Panc1 (cell line): ENCODE data around the gene UBIAD1. TPM values are rescaled to one million over a fixed set of nuclear protein-coding genes. Genes with fewer than 3 reads are reported as not detected.

Source experiments
- ATAC-seq: fragments of 200-7000 bp; cut with Tn5 transposase; 2 replicates; pipeline ENCODE4 v1.9.1; 2020; ENCODE audit warnings: mild to moderate bottlenecking, moderate library complexity
- BruUV-seq: library from RNA; stranded (reverse); fragments of 400-500 nt; replicated peaks from 2 replicates; lab custom pipeline; 2021; lab: Mats Ljungman, UMichigan
- CTCF ChIA-PET: fragments of 300-600 bp; sonication (Branson Sonifier 250); formaldehyde crosslinking; loops from one replicate; lab custom pipeline; 2022; ENCODE audit warnings: antibody characterized with exemption; lab: Charles Lee
- POLR2A ChIA-PET: fragments of 300-600 bp; sonication (Branson Sonifier 250); formaldehyde crosslinking; loops from one replicate; lab custom pipeline; 2022; ENCODE audit warnings: antibody characterized with exemption; lab: Charles Lee
- DNase-seq: peaks from one replicate; pipeline ENCODE4 v3.0.0-alpha.2; 2010; ENCODE audit warnings: low read depth, low spot score
- H3K27ac ChIP-seq: 2 replicates; pipeline ENCODE4 v1.5.1; 2011; ENCODE audit warnings: mild to moderate bottlenecking, low read length, inconsistent platforms
- H3K27me3 ChIP-seq: fragments of 200-500 bp; sonication (Bioruptor generic); 2 replicates; pipeline ENCODE4 v1.6.0; 2014; ENCODE audit warnings: low read length, inconsistent platforms; ENCODE audit not compliant: control insufficient read depth, insufficient read depth
- H3K36me3 ChIP-seq: fragments of 200-500 bp; sonication (Bioruptor generic); 2 replicates; pipeline ENCODE4 v1.5.1; 2014; ENCODE audit warnings: inconsistent platforms, mild to moderate bottlenecking, low read length, moderate library complexity; ENCODE audit not compliant: control insufficient read depth, insufficient read depth
- H3K4me1 ChIP-seq: 2 replicates; pipeline ENCODE4 v1.5.1; 2011; ENCODE audit warnings: inconsistent platforms, mild to moderate bottlenecking, low read length, moderate library complexity; ENCODE audit not compliant: control insufficient read depth, insufficient read depth
- H3K4me3 ChIP-seq, 2 experiments: 2 replicates each; pipeline ENCODE4 v1.5.1; 2011 to 2012; ENCODE audit warnings: low read depth in 2 of 2, low read length in 2 of 2, mild to moderate bottlenecking in 2 of 2, inconsistent platforms in 1 of 2, moderate library complexity in 1 of 2
- H3K9me3 ChIP-seq: fragments of 200-500 bp; sonication (Bioruptor generic); 2 replicates; pipeline ENCODE4 v1.5.1; 2014; ENCODE audit warnings: low read depth, mild to moderate bottlenecking, inconsistent platforms, low read length, moderate library complexity; ENCODE audit not compliant: control insufficient read depth, insufficient read depth
- POLR2AphosphoS5 ChIP-seq: IDR thresholded peaks from 2 replicates; pipeline ENCODE4 v1.6.1; 2012; ENCODE audit warnings: mild to moderate bottlenecking, low read depth, low read length, moderate library complexity
- SIN3A ChIP-seq: IDR thresholded peaks from 2 replicates; pipeline ENCODE4 v1.6.1; 2012; ENCODE audit warnings: low read depth, mild to moderate bottlenecking, low read length, moderate library complexity, borderline replicate concordance; ENCODE audit not compliant: insufficient read depth
- TCF7L2 ChIP-seq: IDR thresholded peaks from 2 replicates; pipeline ENCODE4 v1.6.1; 2011; ENCODE audit warnings: mild to moderate bottlenecking, low read depth, low read length, inconsistent platforms
- in situ Hi-C: cut with HindIII; loops from 2 replicates; pipeline ENCODE4 v1.10.0; 2016; ENCODE audit warnings: low sequenced_read_pairs, low pct_unique_long_range_greater_than_20kb
- intact Hi-C: fragments of 100-400 bp; cut with micrococcal nuclease; formaldehyde crosslinking; loops from one replicate; pipeline ENCODE4 v1.10.0; 2022; ENCODE audit not compliant: unreplicated experiment
- total RNA-seq: library from RNA; stranded (reverse); gene quantifications from one replicate; pipeline ENCODE4 v1.2.1, GENCODE V29; 2021; ENCODE audit not compliant: unreplicated experiment
- TF ChIP-seq, protein P1 (sequence below): fragments of 450-650 bp; IDR thresholded peaks from 2 replicates; pipeline ENCODE4 v1.5.1; 2017; ENCODE audit warnings: mild to moderate bottlenecking
- TF ChIP-seq, protein P2 (sequence below), 2 experiments: IDR thresholded peaks; 2 replicates each; pipeline ENCODE4 v1.6.1; 2011 to 2012; ENCODE audit warnings: low read depth in 2 of 2, control low read depth in 1 of 2, low read length in 1 of 2, mild to moderate bottlenecking in 1 of 2, moderate library complexity in 1 of 2; ENCODE audit not compliant: insufficient read depth in 1 of 2

UBIAD1 gene
- total RNA-seq, 1 experiment from 2014 or later, result 24.7 TPM

- H3K4me3 ChIP-seq, result no peak overlapping the region
- ATAC-seq (no peak), DNase-seq (no peak)
- intact Hi-C loops, result no loop called here
- ChIA-PET POLR2A (no interaction called here), CTCF (no interaction called here)
- no peaks in the 10 kb centered on the region for H3K27me3 ChIP-seq
- BruUV-seq, result no TSS peak
- no peak for TF ChIP-seq POLR2AphosphoS5
- TF ChIP-seq, protein P1, sequence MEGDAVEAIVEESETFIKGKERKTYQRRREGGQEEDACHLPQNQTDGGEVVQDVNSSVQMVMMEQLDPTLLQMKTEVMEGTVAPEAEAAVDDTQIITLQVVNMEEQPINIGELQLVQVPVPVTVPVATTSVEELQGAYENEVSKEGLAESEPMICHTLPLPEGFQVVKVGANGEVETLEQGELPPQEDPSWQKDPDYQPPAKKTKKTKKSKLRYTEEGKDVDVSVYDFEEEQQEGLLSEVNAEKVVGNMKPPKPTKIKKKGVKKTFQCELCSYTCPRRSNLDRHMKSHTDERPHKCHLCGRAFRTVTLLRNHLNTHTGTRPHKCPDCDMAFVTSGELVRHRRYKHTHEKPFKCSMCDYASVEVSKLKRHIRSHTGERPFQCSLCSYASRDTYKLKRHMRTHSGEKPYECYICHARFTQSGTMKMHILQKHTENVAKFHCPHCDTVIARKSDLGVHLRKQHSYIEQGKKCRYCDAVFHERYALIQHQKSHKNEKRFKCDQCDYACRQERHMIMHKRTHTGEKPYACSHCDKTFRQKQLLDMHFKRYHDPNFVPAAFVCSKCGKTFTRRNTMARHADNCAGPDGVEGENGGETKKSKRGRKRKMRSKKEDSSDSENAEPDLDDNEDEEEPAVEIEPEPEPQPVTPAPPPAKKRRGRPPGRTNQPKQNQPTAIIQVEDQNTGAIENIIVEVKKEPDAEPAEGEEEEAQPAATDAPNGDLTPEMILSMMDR, result no peak
- H3K4me1 ChIP-seq, result no peaks in the 10 kb centered on the region
- in situ Hi-C loops, result no loop called here
- H3K36me3 ChIP-seq, result no peaks in the 10 kb centered on the region
- H3K27ac ChIP-seq, result no peak overlapping the region
- H3K9me3 ChIP-seq, result no peaks in the 10 kb centered on the region
Observed at GRCh38 chr1:11283151-11283550, 10.2 kb downstream of the UBIAD1 start.

DNA sequence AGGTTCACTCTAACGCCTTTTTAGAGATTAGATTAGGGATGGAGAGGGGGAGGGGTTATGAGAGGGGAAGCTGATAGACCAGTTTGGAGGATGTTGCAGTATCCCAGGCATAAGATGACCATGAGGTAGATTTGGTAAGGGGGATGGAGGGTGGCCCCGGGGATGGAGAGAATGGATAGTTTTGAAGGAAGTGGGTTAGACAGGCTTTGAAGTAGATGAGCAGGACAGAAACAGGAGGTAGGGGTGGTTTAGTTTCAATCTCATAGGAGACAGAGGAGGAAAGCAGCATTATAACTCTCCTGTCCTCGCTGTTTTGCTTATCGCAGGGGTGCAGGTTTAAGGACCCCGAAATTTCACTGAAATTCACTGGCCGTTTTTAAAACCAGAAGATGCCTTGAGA is 11.8 kb downstream of the UBIAD1 start:
- ATAC-seq, result no peak
- ChIA-PET POLR2A (no interaction called here), CTCF (no interaction called here)
- TF ChIP-seq SIN3A (no peak), POLR2AphosphoS5 (no peak)
- TF ChIP-seq, protein P2, sequence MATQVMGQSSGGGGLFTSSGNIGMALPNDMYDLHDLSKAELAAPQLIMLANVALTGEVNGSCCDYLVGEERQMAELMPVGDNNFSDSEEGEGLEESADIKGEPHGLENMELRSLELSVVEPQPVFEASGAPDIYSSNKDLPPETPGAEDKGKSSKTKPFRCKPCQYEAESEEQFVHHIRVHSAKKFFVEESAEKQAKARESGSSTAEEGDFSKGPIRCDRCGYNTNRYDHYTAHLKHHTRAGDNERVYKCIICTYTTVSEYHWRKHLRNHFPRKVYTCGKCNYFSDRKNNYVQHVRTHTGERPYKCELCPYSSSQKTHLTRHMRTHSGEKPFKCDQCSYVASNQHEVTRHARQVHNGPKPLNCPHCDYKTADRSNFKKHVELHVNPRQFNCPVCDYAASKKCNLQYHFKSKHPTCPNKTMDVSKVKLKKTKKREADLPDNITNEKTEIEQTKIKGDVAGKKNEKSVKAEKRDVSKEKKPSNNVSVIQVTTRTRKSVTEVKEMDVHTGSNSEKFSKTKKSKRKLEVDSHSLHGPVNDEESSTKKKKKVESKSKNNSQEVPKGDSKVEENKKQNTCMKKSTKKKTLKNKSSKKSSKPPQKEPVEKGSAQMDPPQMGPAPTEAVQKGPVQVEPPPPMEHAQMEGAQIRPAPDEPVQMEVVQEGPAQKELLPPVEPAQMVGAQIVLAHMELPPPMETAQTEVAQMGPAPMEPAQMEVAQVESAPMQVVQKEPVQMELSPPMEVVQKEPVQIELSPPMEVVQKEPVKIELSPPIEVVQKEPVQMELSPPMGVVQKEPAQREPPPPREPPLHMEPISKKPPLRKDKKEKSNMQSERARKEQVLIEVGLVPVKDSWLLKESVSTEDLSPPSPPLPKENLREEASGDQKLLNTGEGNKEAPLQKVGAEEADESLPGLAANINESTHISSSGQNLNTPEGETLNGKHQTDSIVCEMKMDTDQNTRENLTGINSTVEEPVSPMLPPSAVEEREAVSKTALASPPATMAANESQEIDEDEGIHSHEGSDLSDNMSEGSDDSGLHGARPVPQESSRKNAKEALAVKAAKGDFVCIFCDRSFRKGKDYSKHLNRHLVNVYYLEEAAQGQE (IDR thresholded peaks at IDR 0.05; ENCODE audit: insufficient read depth in 1 of 2, low read depth in 2 of 2, low read length in 1 of 2), result no peak
- H3K27ac ChIP-seq, result no peak overlapping the region
- no peak overlapping the region for H3K4me3 ChIP-seq
- no TSS peak for BruUV-seq
- no peaks in the 10 kb centered on the region for H3K4me1 ChIP-seq
- intact Hi-C loops (no loop called here), in situ Hi-C loops (no loop called here)
- H3K27me3 ChIP-seq, result no peaks in the 10 kb centered on the region
- no peak for DNase-seq
- H3K9me3 ChIP-seq, result no peaks in the 10 kb centered on the region
- H3K36me3 ChIP-seq, result no peaks in the 10 kb centered on the region

- H3K36me3 ChIP-seq, result no peaks in the 10 kb centered on the region
- POLR2A ChIA-PET, result no interaction called here
- no peaks in the 10 kb centered on the region for H3K27me3 ChIP-seq
- H3K9me3 ChIP-seq, result no peaks in the 10 kb centered on the region
- no peaks in the 10 kb centered on the region for H3K4me1 ChIP-seq
- TF ChIP-seq, protein P1, result no peak; the same call in 1 of the 2 replicates
- TF ChIP-seq, protein P2 (IDR thresholded peaks at IDR 0.05; ENCODE audit: insufficient read depth in 1 of 2, low read depth in 2 of 2, low read length in 1 of 2), result no peak
- no peak for TF ChIP-seq SIN3A
- no peak for TF ChIP-seq TCF7L2
- no peak for TF ChIP-seq POLR2AphosphoS5
- CTCF ChIA-PET, result interaction anchor here (0.5 to 0.7 kb wide), 2 partner anchors 40 to 129 kb away, joined by 4 to 9 read pairs; no protein-coding TSS in a partner anchor
- DNase-seq, result no peak
- in situ Hi-C loops, result no loop called here
- no peak overlapping the region for H3K27ac ChIP-seq
- H3K4me3 ChIP-seq, result no peak overlapping the region
- intact Hi-C loops, result no loop called here
- ATAC-seq, result no peak
- no TSS peak for BruUV-seq
Observed at GRCh38 chr1:11285883-11286734, 13.1 kb downstream of the UBIAD1 start.
